Neural crest cell (in vitro differentiated cells): ENCODE measurements around the gene NFIB. TPM values are rescaled to one million over a fixed set of nuclear protein-coding genes. Genes with fewer than 3 reads are reported as not detected.

Source experiments
- DNase-seq: peaks from one replicate; pipeline ENCODE4 v3.0.0; 2021; ENCODE audit warnings: low read depth, mixed read lengths, low spot score
- H3K27ac Mint-ChIP-seq: one replicate; pipeline ENCODE4 v1.8.0; 2021; ENCODE audit warnings: mild to moderate bottlenecking, mixed read lengths; ENCODE audit not compliant: unreplicated experiment
- H3K27me3 Mint-ChIP-seq: 2 replicates; pipeline ENCODE4 v1.8.0; 2021; ENCODE audit warnings: low read depth, mild to moderate bottlenecking, mixed read lengths
- H3K36me3 Mint-ChIP-seq: 2 replicates; pipeline ENCODE4 v1.8.0; 2021; ENCODE audit warnings: low read depth, mild to moderate bottlenecking, mixed read lengths
- H3K4me1 Mint-ChIP-seq: 2 replicates; pipeline ENCODE4 v1.8.0; 2021; ENCODE audit warnings: mixed read lengths
- H3K4me3 Mint-ChIP-seq: one replicate; pipeline ENCODE4 v1.8.0; 2021; ENCODE audit warnings: mild to moderate bottlenecking, mixed read lengths
- H3K9me3 Mint-ChIP-seq: 2 replicates; pipeline ENCODE4 v1.8.0; 2021; ENCODE audit warnings: mixed read lengths
- total RNA-seq: library from RNA; stranded (reverse); gene quantifications from 2 replicates; pipeline ENCODE4 v1.2.1, GENCODE V29; 2021
- TF ChIP-seq, protein P1 (sequence below): fragments of 200-600 bp; sonication (generic); conservative IDR thresholded peaks from 2 replicates; pipeline ENCODE4 v1.5.0; 2021; ENCODE audit warnings: antibody characterized with exemption, mild to moderate bottlenecking

NFIB gene
- total RNA-seq, 1 donor from 2014 or later, result 3.7 TPM

DNA sequence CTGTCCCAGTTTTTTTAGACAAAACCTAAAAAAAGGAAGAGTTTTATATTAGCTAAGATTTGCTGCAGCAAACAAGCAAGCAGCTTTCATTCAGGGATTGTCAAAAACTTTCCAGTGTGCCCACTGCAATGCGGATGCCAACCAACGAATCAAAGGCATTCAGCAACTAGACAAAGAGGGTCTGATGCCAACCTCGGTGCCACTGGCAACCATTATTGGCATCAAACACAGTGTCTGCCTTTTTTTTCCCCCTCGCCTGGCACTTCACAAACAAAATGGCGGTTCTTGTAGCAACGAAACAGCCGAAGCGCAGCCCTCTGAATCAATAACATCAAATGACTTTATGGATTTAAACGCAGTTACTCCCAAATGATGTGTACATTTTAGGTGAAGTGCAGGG is 10.4 kb downstream of the NFIB start:
- H3K27ac Mint-ChIP-seq, result no peak overlapping the region
- H3K4me1 Mint-ChIP-seq, result peaks cover 5% of the 10 kb centered on the region
- no peak overlapping the region for H3K4me3 Mint-ChIP-seq
- TF ChIP-seq, protein P1, sequence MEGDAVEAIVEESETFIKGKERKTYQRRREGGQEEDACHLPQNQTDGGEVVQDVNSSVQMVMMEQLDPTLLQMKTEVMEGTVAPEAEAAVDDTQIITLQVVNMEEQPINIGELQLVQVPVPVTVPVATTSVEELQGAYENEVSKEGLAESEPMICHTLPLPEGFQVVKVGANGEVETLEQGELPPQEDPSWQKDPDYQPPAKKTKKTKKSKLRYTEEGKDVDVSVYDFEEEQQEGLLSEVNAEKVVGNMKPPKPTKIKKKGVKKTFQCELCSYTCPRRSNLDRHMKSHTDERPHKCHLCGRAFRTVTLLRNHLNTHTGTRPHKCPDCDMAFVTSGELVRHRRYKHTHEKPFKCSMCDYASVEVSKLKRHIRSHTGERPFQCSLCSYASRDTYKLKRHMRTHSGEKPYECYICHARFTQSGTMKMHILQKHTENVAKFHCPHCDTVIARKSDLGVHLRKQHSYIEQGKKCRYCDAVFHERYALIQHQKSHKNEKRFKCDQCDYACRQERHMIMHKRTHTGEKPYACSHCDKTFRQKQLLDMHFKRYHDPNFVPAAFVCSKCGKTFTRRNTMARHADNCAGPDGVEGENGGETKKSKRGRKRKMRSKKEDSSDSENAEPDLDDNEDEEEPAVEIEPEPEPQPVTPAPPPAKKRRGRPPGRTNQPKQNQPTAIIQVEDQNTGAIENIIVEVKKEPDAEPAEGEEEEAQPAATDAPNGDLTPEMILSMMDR, result no peak
- H3K9me3 Mint-ChIP-seq, result no peaks in the 10 kb centered on the region
- DNase-seq, result no peak
- no peaks in the 10 kb centered on the region for H3K36me3 Mint-ChIP-seq
- H3K27me3 Mint-ChIP-seq, result peaks cover 58% of the 10 kb centered on the region

DNA sequence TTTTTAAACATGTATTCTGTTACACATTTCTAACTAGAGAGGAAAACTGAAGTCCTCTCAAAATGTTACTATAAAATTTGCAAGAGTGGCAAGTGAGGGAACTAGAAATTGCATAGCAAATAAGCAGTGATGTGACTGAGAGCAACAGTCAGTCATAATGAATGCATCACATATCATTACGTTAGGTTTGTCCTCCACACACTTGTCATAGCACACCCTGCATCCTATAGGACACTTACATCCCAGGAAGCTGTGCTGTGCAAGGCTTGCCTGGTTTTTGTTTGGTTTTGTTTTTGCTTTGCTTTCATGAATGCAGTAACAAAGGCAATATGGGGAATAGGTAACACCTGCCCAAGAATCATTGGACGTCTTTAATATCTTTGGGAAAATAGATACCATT is 10.8 kb downstream of the NFIB start:
- TF ChIP-seq, protein P1, result no peak
- no peaks in the 10 kb centered on the region for H3K9me3 Mint-ChIP-seq
- no peak overlapping the region for H3K27ac Mint-ChIP-seq
- no peak overlapping the region for H3K4me3 Mint-ChIP-seq
- DNase-seq, result no peak
- no peaks in the 10 kb centered on the region for H3K36me3 Mint-ChIP-seq
- H3K27me3 Mint-ChIP-seq, result peaks cover 54% of the 10 kb centered on the region
- H3K4me1 Mint-ChIP-seq, result peaks cover 9% of the 10 kb centered on the region

DNA sequence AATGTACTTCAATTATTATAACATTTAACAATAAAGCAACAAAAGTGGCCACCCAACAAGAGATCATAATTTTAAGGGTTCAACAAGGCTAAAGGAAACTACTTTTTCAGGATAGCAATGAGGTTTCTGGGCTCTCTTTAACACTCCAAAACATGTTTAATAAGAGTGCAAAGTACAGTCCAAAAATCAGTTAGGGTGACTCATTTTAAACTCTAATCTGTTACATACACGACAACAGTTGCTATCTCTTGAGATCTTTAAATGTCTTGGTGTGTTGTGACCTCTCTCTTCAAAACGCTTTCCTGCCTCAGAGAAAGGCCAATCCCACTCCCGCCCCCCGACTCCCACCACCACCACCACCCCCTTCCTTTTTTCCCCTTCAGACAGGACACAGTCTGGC is 11.5 kb downstream of the NFIB start:
- TF ChIP-seq, protein P1, result no peak
- H3K9me3 Mint-ChIP-seq, result no peaks in the 10 kb centered on the region
- no peak overlapping the region for H3K27ac Mint-ChIP-seq
- peaks cover 48% of the 10 kb centered on the region for H3K27me3 Mint-ChIP-seq
- peaks cover 9% of the 10 kb centered on the region for H3K4me1 Mint-ChIP-seq
- H3K4me3 Mint-ChIP-seq, result no peak overlapping the region
- H3K36me3 Mint-ChIP-seq, result no peaks in the 10 kb centered on the region
- DNase-seq, result no peak

GRCh38 chr9:14301583-14302021 is 12.3 kb downstream of the NFIB start:
- no peak for DNase-seq
- Mint-ChIP-seq H3K27ac (no peak overlapping the region), H3K9me3 (no peaks in the 10 kb centered on the region), H3K36me3 (no peaks in the 10 kb centered on the region), H3K4me3 (no peak overlapping the region), H3K27me3 (peaks cover 48% of the 10 kb centered on the region), H3K4me1 (peaks cover 9% of the 10 kb centered on the region)
- TF ChIP-seq, protein P1, result no peak

DNA sequence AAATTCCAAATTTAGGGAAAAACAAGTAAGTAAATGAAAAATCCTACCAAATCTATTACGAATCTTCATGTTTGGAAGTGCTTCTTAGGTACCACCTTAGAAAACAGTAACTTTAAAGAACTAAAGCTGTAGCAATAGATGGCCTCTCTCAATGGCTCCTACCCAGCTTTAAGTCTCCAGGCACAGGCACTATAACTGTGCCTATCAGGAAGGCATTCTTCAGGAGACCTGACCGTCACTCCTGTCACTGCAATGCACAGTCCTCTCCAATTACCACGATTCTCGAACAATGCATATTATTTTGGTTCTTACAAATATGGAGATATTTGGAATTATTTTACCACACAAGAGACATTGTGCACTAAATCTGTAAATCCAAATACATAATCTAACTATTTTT is 12.9 kb downstream of the NFIB start:
- H3K9me3 Mint-ChIP-seq, result no peaks in the 10 kb centered on the region
- H3K27me3 Mint-ChIP-seq, result peaks cover 49% of the 10 kb centered on the region
- no peak overlapping the region for H3K4me3 Mint-ChIP-seq
- DNase-seq, result no peak
- H3K27ac Mint-ChIP-seq, result no peak overlapping the region
- H3K36me3 Mint-ChIP-seq, result no peaks in the 10 kb centered on the region
- TF ChIP-seq, protein P1, result no peak
- peaks cover 9% of the 10 kb centered on the region for H3K4me1 Mint-ChIP-seq

DNA sequence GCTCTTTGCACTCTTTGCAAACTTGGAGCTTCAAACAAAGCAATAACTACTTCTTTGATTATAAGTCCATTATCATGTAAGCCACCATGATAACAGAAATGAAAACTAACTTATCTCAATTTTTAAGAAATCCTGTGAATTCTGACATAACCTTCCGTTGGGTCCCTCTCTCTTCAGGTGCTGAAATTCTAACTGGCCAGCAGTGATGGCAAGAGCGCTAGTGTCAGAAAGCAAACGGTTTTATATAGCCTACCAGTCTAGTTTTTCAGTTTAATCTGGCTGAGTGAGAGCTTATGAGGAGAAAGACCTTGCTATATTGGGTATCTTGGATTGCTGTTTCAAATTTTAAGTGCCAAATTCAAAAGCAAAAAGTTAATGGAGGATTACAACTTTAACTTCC is 13.4 kb downstream of the NFIB start:
- no peak for DNase-seq
- no peaks in the 10 kb centered on the region for H3K9me3 Mint-ChIP-seq
- H3K27me3 Mint-ChIP-seq, result peaks cover 48% of the 10 kb centered on the region
- TF ChIP-seq, protein P1, result no peak
- H3K36me3 Mint-ChIP-seq, result no peaks in the 10 kb centered on the region
- H3K4me3 Mint-ChIP-seq, result no peak overlapping the region
- H3K4me1 Mint-ChIP-seq, result peaks cover 9% of the 10 kb centered on the region
- H3K27ac Mint-ChIP-seq, result no peak overlapping the region
